ENCODE data around the gene SPATA20. TPM values are rescaled to one million over a fixed set of nuclear protein-coding genes. Genes with fewer than 3 reads are reported as not detected.

Gene SPATA20
- total RNA-seq, 1 experiment from 2014 or later, result 24.6 TPM

- TF ChIP-seq ZSCAN18 (CRISPR knock-in tag; IDR thresholded peaks at IDR 0.05), result no peak
- TF ChIP-seq IRF1 (CRISPR knock-in tag; IDR thresholded peaks at IDR 0.05), result no peak
- TF ChIP-seq CTCF (IDR thresholded peaks at IDR 0.05), result no peak
- TF ChIP-seq ATF1 (CRISPR knock-in tag; IDR thresholded peaks at IDR 0.05), result no peak
- 0 out of 2 replicates have a peak, but pooled peaks have one; percentile 20 for TF ChIP-seq SMAD3 (CRISPR knock-in tag; IDR thresholded peaks at IDR 0.05; ENCODE audit: borderline replicate concordance)
- no peak for TF ChIP-seq NR2C2 (CRISPR knock-in tag; IDR thresholded peaks at IDR 0.05)
- TF ChIP-seq RELA (CRISPR knock-in tag; IDR thresholded peaks at IDR 0.05; ENCODE audit: borderline replicate concordance), result no peak
- TF ChIP-seq ZNF416 (CRISPR knock-in tag; IDR thresholded peaks at IDR 0.05), result no peak
- no peak for TF ChIP-seq E2F4 (CRISPR knock-in tag; IDR thresholded peaks at IDR 0.05; ENCODE audit: borderline replicate concordance, low read depth)
- TF ChIP-seq GABPB1 (CRISPR knock-in tag; IDR thresholded peaks at IDR 0.05), result no peak
- 0 out of 2 replicates have a peak, but pooled peaks have one; percentile 14 for TF ChIP-seq ZNF138 (CRISPR knock-in tag; conservative IDR thresholded peaks at IDR 0.05)
- TF ChIP-seq ATF2 (CRISPR knock-in tag; IDR thresholded peaks at IDR 0.05; ENCODE audit: borderline replicate concordance, low read depth), result no peak
- TF ChIP-seq NFE2L1 (CRISPR knock-in tag; IDR thresholded peaks at IDR 0.05), result no peak
- no peak for TF ChIP-seq NR1H2 (CRISPR knock-in tag; IDR thresholded peaks at IDR 0.05)
Measured at GRCh38 chr17:50507871-50508572, 39.0 kb upstream of the SPATA20 start, which contains the start of gene MYCBPAP (continued).

- H3K36me3 Mint-ChIP-seq, result no peaks in the 10 kb centered on the region
- H3K4me1 Mint-ChIP-seq, result peaks cover 25% of the 10 kb centered on the region
- no peak for DNase-seq (ENCODE audit: low spot score)
- POLR2A ChIA-PET, result no interaction called here
- peaks cover 6% of the 10 kb centered on the region for H3K27me3 Mint-ChIP-seq (ENCODE audit: low read depth)
- TF ChIP-seq ZNF512 (CRISPR knock-in tag; IDR thresholded peaks at IDR 0.05; ENCODE audit: borderline replicate concordance) (no peak), ZNF121 (CRISPR knock-in tag; IDR thresholded peaks at IDR 0.05) (0 out of 2 replicates have a peak, but pooled peaks have one; percentile 24), TP53 (CRISPR knock-in tag; IDR thresholded peaks at IDR 0.05) (0 out of 2 replicates have a peak, but pooled peaks have one; percentile 23)
- no peaks in the 10 kb centered on the region for H3K9me3 Mint-ChIP-seq
- H3K27ac Mint-ChIP-seq, result 0 out of 2 replicates have a peak overlapping the region, but pooled peaks have one; percentile 4
- CTCF ChIA-PET, result no interaction called here
- ATAC-seq, result peak; percentile 11
- H3K4me3 Mint-ChIP-seq, result peak overlapping the region; percentile 89
Measured at GRCh38 chr17:50508573-50509460, 38.2 kb upstream of the SPATA20 start.
